D721Med (cell line): ENCODE measurements around the gene BICDL1.

Experiments
- DNase-seq: peaks from one replicate; pipeline ENCODE4 v3.0.0; 2011; ENCODE audit warnings: low spot score; ENCODE audit not compliant: insufficient read length
- FAIRE-seq: peaks from 2 replicates; lab custom pipeline; 2011; peaks lifted over from hg19 to GRCh38; lab: Jason Lieb, UNC
- TF ChIP-seq, protein P1 (sequence below): IDR thresholded peaks from 2 replicates; pipeline ENCODE4 v1.5.1; 2012; ENCODE audit warnings: mild to moderate bottlenecking, control low read depth; ENCODE audit not compliant: insufficient read depth; ENCODE audit errors: missing control alignments

The BICDL1 gene

DNA sequence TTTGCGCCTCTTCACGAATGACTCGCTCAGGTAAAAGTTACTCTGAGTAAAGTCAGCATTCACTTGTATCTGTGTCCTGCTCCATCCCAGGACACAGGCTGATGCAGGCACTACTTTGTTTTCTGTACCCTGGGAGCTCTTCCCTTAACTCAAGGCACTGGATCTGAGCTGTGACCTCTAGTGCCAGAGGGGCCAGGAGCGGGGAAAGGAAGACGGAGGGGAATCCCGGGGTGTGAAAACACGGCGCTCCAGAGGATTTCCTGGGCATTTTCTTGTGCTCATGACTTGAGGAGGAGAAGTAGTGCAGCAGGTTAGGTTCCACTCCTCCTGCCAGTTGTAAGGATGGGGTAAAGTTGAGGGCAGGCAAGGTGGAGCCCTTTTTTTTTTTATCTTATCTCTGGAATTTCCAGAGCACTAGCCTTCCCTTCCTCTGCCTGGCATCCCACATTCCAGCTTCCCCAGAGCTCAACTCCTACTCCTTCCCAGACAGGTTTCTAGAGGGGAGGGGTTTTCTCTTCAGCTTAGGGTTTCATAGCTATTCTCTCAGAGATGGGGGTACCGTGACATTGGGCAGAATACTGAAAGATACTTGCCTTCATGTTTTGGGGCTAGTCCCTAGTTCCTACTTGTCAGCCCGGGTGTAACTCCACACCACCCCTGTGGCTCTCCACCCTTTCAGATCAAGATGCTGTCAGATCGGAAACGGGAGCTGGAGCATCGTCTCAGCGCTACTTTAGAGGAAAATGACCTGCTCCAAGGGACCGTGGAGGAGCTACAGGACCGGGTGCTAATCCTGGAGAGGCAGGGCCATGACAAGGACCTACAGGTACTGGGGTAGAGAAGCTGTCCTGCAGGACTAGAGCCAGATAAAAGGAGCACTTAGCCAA, 75.3 kb downstream of the BICDL1 start:
- DNase-seq: no peak
- FAIRE-seq: no peak
- TF ChIP-seq, protein P1, sequence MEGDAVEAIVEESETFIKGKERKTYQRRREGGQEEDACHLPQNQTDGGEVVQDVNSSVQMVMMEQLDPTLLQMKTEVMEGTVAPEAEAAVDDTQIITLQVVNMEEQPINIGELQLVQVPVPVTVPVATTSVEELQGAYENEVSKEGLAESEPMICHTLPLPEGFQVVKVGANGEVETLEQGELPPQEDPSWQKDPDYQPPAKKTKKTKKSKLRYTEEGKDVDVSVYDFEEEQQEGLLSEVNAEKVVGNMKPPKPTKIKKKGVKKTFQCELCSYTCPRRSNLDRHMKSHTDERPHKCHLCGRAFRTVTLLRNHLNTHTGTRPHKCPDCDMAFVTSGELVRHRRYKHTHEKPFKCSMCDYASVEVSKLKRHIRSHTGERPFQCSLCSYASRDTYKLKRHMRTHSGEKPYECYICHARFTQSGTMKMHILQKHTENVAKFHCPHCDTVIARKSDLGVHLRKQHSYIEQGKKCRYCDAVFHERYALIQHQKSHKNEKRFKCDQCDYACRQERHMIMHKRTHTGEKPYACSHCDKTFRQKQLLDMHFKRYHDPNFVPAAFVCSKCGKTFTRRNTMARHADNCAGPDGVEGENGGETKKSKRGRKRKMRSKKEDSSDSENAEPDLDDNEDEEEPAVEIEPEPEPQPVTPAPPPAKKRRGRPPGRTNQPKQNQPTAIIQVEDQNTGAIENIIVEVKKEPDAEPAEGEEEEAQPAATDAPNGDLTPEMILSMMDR: no peak

DNA sequence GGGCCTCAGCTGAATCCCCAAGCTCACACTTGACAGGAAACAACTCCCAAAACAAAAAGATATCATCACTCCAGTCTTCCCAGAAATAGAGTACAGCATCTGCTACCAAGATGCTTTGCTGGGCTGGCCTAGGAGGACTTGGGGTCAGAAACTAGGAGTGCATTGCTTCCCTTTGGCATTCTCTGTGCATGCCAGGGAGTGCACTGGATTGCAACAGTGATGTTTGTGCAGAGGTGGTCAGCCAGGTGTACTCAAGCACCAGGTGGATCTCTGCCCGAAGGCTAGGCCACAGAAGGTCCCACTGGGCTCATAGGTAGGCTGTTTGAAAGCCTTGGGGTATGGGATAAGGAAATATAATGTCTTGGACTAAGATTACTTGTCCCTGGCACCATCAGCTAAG, 76.4 kb downstream of the BICDL1 start:
- no peak for DNase-seq
- no peak for FAIRE-seq
- TF ChIP-seq, protein P1: no peak

DNA sequence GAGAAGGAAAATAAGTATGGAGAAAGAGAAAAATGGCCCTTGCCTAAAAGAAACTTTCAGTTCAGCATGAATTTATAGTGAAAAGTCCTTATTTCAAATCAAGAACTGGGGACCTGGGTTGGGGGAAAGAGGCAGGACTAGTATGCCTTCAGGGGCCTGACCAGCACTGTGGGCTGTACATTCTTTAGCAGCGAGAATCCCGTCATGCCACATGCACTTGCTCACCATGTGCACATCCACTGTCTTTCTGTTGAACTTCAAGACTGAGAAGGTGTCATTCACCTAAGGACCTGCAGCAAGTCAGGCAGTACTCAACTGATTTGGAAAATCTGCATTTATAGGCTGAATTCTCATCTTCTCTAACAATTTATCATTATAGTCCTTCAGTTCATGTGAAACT, 77.3 kb downstream of the BICDL1 start:
- no peak for FAIRE-seq
- no peak for DNase-seq
- TF ChIP-seq, protein P1: no peak

DNA sequence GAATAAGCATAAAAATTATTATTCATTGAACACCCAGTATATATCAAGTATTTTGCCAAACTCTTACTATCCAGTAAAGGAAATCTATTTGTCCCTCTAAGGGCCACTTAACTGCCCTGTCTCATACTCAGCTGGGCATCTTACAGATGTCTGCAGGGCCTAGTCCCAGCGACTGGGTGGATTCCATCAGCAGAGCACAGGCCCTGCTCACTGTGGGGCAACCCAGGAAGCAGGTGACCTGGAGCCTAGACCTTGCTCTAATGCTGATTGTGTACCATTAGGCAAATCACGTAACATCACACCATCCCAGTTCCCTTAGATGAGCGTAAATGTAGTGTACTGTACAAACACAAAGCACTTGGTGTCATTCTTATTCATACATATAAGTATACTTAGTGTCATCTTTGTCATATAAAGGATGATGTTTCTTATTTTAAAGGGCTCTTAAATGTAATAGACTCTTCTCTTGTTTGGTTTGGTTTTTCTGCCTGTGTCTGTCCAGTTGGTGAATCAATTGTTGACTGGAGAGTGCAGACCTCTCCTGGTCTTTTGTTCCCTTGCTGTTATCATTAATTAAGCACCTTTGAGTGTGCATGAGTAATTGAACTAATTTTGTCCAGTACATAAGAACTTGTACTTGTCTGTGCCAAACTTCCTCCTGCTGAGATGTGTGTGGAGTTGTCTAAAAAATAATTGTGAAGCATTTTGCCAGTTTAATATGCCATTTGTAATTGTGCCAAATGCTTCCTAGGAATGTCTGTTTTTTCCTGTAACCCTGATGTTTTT, 78.2 kb downstream of the BICDL1 start:
- no peak for FAIRE-seq
- DNase-seq: no peak
- TF ChIP-seq, protein P1: no peak

DNA sequence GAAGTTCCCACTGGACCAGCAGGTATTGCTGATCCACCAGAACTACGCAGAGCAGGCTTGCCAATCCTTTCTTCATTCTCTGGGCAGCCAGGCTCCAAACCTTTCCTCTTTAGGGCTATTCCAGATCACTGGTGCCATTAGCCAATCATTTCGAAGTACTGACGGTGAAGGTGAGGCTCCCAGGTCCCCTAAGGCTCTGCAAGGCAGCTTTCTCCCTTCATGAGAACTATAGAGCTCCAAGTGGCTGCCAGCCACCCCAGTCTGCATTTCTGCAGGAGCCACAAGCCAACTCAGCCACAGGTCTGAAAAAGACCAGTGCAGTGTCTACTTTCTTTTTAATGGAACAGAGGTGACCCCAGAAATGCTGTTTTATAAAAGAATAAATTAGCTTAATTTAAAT, 78.9 kb downstream of the BICDL1 start:
- no peak for FAIRE-seq
- TF ChIP-seq, protein P1: no peak
- DNase-seq: no peak

DNA sequence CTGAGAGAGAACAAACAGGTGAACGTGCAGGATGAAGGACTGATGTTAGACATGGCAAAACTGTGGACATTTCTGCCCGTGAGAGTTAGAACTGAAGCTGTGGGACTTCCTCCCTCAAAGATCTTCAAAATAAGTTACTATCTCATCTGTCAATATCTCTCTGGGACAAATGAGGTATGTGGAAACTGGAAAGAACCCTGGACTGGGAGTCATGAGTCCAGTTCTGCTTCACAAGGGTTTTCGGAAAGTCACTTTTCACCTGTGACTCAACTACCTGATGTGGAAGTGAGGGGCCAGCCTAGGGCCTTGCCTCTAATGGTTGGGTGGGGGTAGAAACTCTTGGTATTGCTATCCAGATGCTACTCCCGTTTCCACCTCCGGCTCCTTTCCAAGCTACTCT, 80.2 kb downstream of the BICDL1 start:
- DNase-seq: no peak
- TF ChIP-seq, protein P1: no peak
- FAIRE-seq: no peak
